Mesendoderm (in vitro differentiated cells): Measurements from ENCODE around the gene ERC2.

Source experiments
- DNase-seq: peaks from one replicate; pipeline ENCODE4 v3.0.0; 2013
- H2AK5ac ChIP-seq: 2 replicates; pipeline ENCODE4 v1.6.1; 2013; ENCODE audit warnings: low read length, inconsistent platforms
- H2BK120ac ChIP-seq: 2 replicates; pipeline ENCODE4 v1.6.1; 2013; ENCODE audit warnings: low read depth, mild to moderate bottlenecking, low read length, moderate library complexity, mixed read lengths
- H2BK15ac ChIP-seq: replicated peaks from 2 replicates; pipeline ENCODE4 v1.6.1; 2013; ENCODE audit warnings: low read depth, mild to moderate bottlenecking, moderate library complexity
- H2BK5ac ChIP-seq: 2 replicates; pipeline ENCODE4 v1.6.1; 2013; ENCODE audit warnings: low read length, inconsistent platforms
- H3K18ac ChIP-seq: 2 replicates; pipeline ENCODE4 v1.6.1; 2013; ENCODE audit warnings: mild to moderate bottlenecking, low read length, mixed read lengths
- H3K23ac ChIP-seq: one replicate; pipeline ENCODE4 v1.6.1; 2013; ENCODE audit warnings: low read length
- H3K27ac ChIP-seq: 2 replicates; pipeline ENCODE4 v1.5.1; 2013; ENCODE audit warnings: low read depth, mild to moderate bottlenecking, inconsistent platforms, low read length, moderate library complexity
- H3K27me3 ChIP-seq: 2 replicates; pipeline ENCODE4 v1.6.1; 2013; ENCODE audit warnings: low read length, control low read depth, mild to moderate bottlenecking, inconsistent platforms; ENCODE audit not compliant: insufficient read depth, poor library complexity
- H3K36me3 ChIP-seq: 2 replicates; pipeline ENCODE4 v1.6.1; 2013; ENCODE audit warnings: low read length, inconsistent platforms; ENCODE audit not compliant: control insufficient read depth, insufficient read depth
- H3K4ac ChIP-seq: one replicate; pipeline ENCODE4 v1.6.1; 2013; ENCODE audit warnings: low read depth, mild to moderate bottlenecking, low read length, moderate library complexity
- H3K4me1 ChIP-seq: 2 replicates; pipeline ENCODE4 v1.6.1; 2013; ENCODE audit warnings: low read depth, low read length, inconsistent platforms; ENCODE audit not compliant: control insufficient read depth
- H3K4me2 ChIP-seq: 2 replicates; pipeline ENCODE4 v1.6.1; 2013; ENCODE audit warnings: low read length
- H3K4me3 ChIP-seq: 2 replicates; pipeline ENCODE4 v1.5.1; 2013; ENCODE audit warnings: mild to moderate bottlenecking, low read length
- H3K56ac ChIP-seq: one replicate; pipeline ENCODE4 v1.6.1; 2013; ENCODE audit warnings: low read length
- H3K79me1 ChIP-seq: 2 replicates; pipeline ENCODE4 v1.6.1; 2013; ENCODE audit warnings: low read length, inconsistent platforms
- H3K79me2 ChIP-seq: 2 replicates; pipeline ENCODE4 v1.6.1; 2013; ENCODE audit warnings: mild to moderate bottlenecking, low read length; ENCODE audit not compliant: control insufficient read depth, insufficient read depth
- H3K9ac ChIP-seq: 2 replicates; pipeline ENCODE4 v1.6.1; 2013; ENCODE audit warnings: low read length, inconsistent platforms
- H4K5ac ChIP-seq: one replicate; pipeline ENCODE4 v1.6.1; 2013; ENCODE audit warnings: low read length
- H4K8ac ChIP-seq: one replicate; pipeline ENCODE4 v1.6.1; 2013; ENCODE audit warnings: low read depth, mild to moderate bottlenecking, control low read depth, low read length, moderate library complexity
- whole genome bisulfite sequencing: extraction: QIAGEN DNeasy Blood & Tissue Kit; methylation state at CpG from one replicate; pipeline ENCODE4 v1.1.7; 2013; ENCODE audit warnings: low lambda C conversion rate, missing lambda C conversion rate; ENCODE audit not compliant: insufficient coverage; ENCODE audit errors: extremely low coverage; 5-methylcytosine and 5-hydroxymethylcytosine counted together

Gene ERC2

GRCh38 chr3:56115199-56115598 is 353.1 kb downstream of the ERC2 start:
- Histone ChIP-seq H3K79me2 (no peaks in the 10 kb centered on the region), H3K9ac (no peak overlapping the region), H3K4me1 (peaks cover 13% of the 10 kb centered on the region), H2BK15ac (no peak overlapping the region), H3K27ac (peak overlapping the region; percentile 26), H3K79me1 (no peaks in the 10 kb centered on the region), H4K5ac (no peak overlapping the region), H3K27me3 (no peaks in the 10 kb centered on the region), H3K36me3 (no peaks in the 10 kb centered on the region), H4K8ac (no peak overlapping the region), H3K56ac (no peak overlapping the region), H2BK120ac (no peak overlapping the region), H2BK5ac (no peak overlapping the region), H3K4me2 (no peak overlapping the region), H3K4me3 (no peak overlapping the region), H3K23ac (no peak overlapping the region), H3K4ac (no peak overlapping the region), H2AK5ac (no peak overlapping the region), H3K18ac (peak overlapping the region; percentile 26)
- WGBS = no CpG with 5 or more reads among the region's 2 CpGs
- peak; percentile 49 for DNase-seq

GRCh38 chr3:56113908-56114307 is 354.4 kb downstream of the ERC2 start:
- H2BK5ac ChIP-seq = no peak overlapping the region
- no peaks in the 10 kb centered on the region for H3K27me3 ChIP-seq
- H3K56ac ChIP-seq = no peak overlapping the region
- H3K23ac ChIP-seq = no peak overlapping the region
- no peaks in the 10 kb centered on the region for H3K36me3 ChIP-seq
- H4K5ac ChIP-seq = no peak overlapping the region
- H3K4me3 ChIP-seq = no peak overlapping the region
- H3K9ac ChIP-seq = no peak overlapping the region
- H3K4ac ChIP-seq = peak overlapping the region; percentile 45
- H3K18ac ChIP-seq = peak overlapping the region; percentile 78
- no peak overlapping the region for H3K27ac ChIP-seq
- H3K4me2 ChIP-seq = no peak overlapping the region
- H3K79me2 ChIP-seq = no peaks in the 10 kb centered on the region
- no peaks in the 10 kb centered on the region for H3K79me1 ChIP-seq
- DNase-seq = no peak
- peaks cover 13% of the 10 kb centered on the region for H3K4me1 ChIP-seq
- H2BK120ac ChIP-seq = no peak overlapping the region
- no peak overlapping the region for H2AK5ac ChIP-seq
- peak overlapping the region; percentile 41 for H4K8ac ChIP-seq
- WGBS = no CpG with 5 or more reads among the region's 2 CpGs
- no peak overlapping the region for H2BK15ac ChIP-seq

GRCh38 chr3:56113231-56113630 is 355.0 kb downstream of the ERC2 start:
- Histone ChIP-seq H3K56ac (no peak overlapping the region), H3K4me3 (no peak overlapping the region), H3K18ac (no peak overlapping the region), H3K79me2 (no peaks in the 10 kb centered on the region), H2AK5ac (no peak overlapping the region), H4K5ac (no peak overlapping the region), H3K36me3 (no peaks in the 10 kb centered on the region), H3K4me1 (peaks cover 13% of the 10 kb centered on the region), H2BK15ac (no peak overlapping the region), H3K4me2 (no peak overlapping the region), H2BK120ac (no peak overlapping the region), H3K27me3 (no peaks in the 10 kb centered on the region), H2BK5ac (no peak overlapping the region), H3K4ac (no peak overlapping the region), H3K79me1 (no peaks in the 10 kb centered on the region), H4K8ac (no peak overlapping the region), H3K27ac (no peak overlapping the region), H3K9ac (no peak overlapping the region), H3K23ac (no peak overlapping the region)
- no peak for DNase-seq
- WGBS = no CpG with 5 or more reads among the region's 1 CpG

GRCh38 chr3:56111606-56112304 is 356.5 kb downstream of the ERC2 start:
- no peak overlapping the region for H2AK5ac ChIP-seq
- no peak overlapping the region for H3K56ac ChIP-seq
- H3K79me2 ChIP-seq = no peaks in the 10 kb centered on the region
- no peak overlapping the region for H2BK15ac ChIP-seq
- no peak overlapping the region for H3K4me3 ChIP-seq
- no peak overlapping the region for H4K5ac ChIP-seq
- peaks cover 5% of the 10 kb centered on the region for H3K4me1 ChIP-seq
- H3K27ac ChIP-seq = no peak overlapping the region
- no peaks in the 10 kb centered on the region for H3K79me1 ChIP-seq
- H3K4me2 ChIP-seq = no peak overlapping the region
- no peak overlapping the region for H4K8ac ChIP-seq
- WGBS = no CpG with 5 or more reads among the region's 3 CpGs
- no peak overlapping the region for H2BK5ac ChIP-seq
- no peaks in the 10 kb centered on the region for H3K27me3 ChIP-seq
- H3K23ac ChIP-seq = no peak overlapping the region
- DNase-seq = no peak
- peak overlapping the region; percentile 92 for H2BK120ac ChIP-seq
- H3K36me3 ChIP-seq = no peaks in the 10 kb centered on the region
- no peak overlapping the region for H3K4ac ChIP-seq
- no peak overlapping the region for H3K9ac ChIP-seq
- no peak overlapping the region for H3K18ac ChIP-seq

GRCh38 chr3:56110886-56111285 is 357.4 kb downstream of the ERC2 start:
- no peaks in the 10 kb centered on the region for H3K36me3 ChIP-seq
- no peak overlapping the region for H3K9ac ChIP-seq
- H3K4me3 ChIP-seq = no peak overlapping the region
- H3K18ac ChIP-seq = no peak overlapping the region
- H3K27ac ChIP-seq = no peak overlapping the region
- H3K4me1 ChIP-seq = peaks cover 5% of the 10 kb centered on the region
- H3K27me3 ChIP-seq = no peaks in the 10 kb centered on the region
- H4K5ac ChIP-seq = no peak overlapping the region
- no peak overlapping the region for H2BK5ac ChIP-seq
- H2BK15ac ChIP-seq = no peak overlapping the region
- peak; percentile 57 for DNase-seq
- H3K56ac ChIP-seq = peak overlapping the region; percentile 22
- no peaks in the 10 kb centered on the region for H3K79me2 ChIP-seq
- H3K79me1 ChIP-seq = no peaks in the 10 kb centered on the region
- no peak overlapping the region for H3K4me2 ChIP-seq
- no peak overlapping the region for H2BK120ac ChIP-seq
- no peak overlapping the region for H4K8ac ChIP-seq
- H3K23ac ChIP-seq = no peak overlapping the region
- no peak overlapping the region for H2AK5ac ChIP-seq
- peak overlapping the region; percentile 68 for H3K4ac ChIP-seq
- WGBS = 88% methylated on average over 1 of the region's 3 CpGs

- no peak overlapping the region for H2BK15ac ChIP-seq
- H3K23ac ChIP-seq = no peak overlapping the region
- no peak overlapping the region for H3K4me3 ChIP-seq
- H4K8ac ChIP-seq = peak overlapping the region; percentile 65
- no peak overlapping the region for H3K4me2 ChIP-seq
- H3K79me1 ChIP-seq = no peaks in the 10 kb centered on the region
- H3K4me1 ChIP-seq = peaks cover 10% of the 10 kb centered on the region
- H2BK5ac ChIP-seq = no peak overlapping the region
- H3K56ac ChIP-seq = no peak overlapping the region
- H2AK5ac ChIP-seq = no peak overlapping the region
- no peaks in the 10 kb centered on the region for H3K36me3 ChIP-seq
- no peak overlapping the region for H3K27ac ChIP-seq
- no peak overlapping the region for H3K18ac ChIP-seq
- no peak overlapping the region for H2BK120ac ChIP-seq
- no peak overlapping the region for H3K9ac ChIP-seq
- H3K4ac ChIP-seq = no peak overlapping the region
- no peaks in the 10 kb centered on the region for H3K79me2 ChIP-seq
- no peak overlapping the region for H4K5ac ChIP-seq
- H3K27me3 ChIP-seq = no peaks in the 10 kb centered on the region
- DNase-seq = no peak
Observed at GRCh38 chr3:56107157-56107556, 361.1 kb downstream of the ERC2 start.
